HG02885 (cell line): ENCODE data around the gene ANKZF1.
"Not testable (repeated sequence)": the region's sequence is repeated elsewhere in the genome, so short reads cannot be mapped to it uniquely, and the experiment has no call there.

Experiments used
- ATAC-seq: cut with Tn5 transposase; IDR thresholded peaks from one replicate; pipeline ENCODE4 v1.9.1; 2021; ENCODE audit warnings: mild to moderate bottlenecking; ENCODE audit not compliant: unreplicated experiment, poor library complexity

ANKZF1 gene

GRCh38 chr2:219252900-219253752 lies 23.5 kb downstream of the ANKZF1 start, which contains the start of gene TUBA4B:
Gene TUBA4B, plus strand, starts transcription at chr2:219253243. Its CDS starts 165 bp downstream, at chr2:219253408.
- ATAC-seq = no peak

- peak; percentile 67 for ATAC-seq
Observed at GRCh38 chr2:219253753-219254589, 24.4 kb downstream of the ANKZF1 start, which contains the start of gene TUBA4A. Gene TUBA4A, minus strand, starts transcription at chr2:219253918. Its CDS starts 60 bp downstream, at chr2:219253858.

GRCh38 chr2:219254590-219255201 lies 25.1 kb downstream of the ANKZF1 start:
- ATAC-seq = peak; percentile 28

GRCh38 chr2:219258942-219259341 lies 29.3 kb downstream of the ANKZF1 start:
- ATAC-seq = not testable (repeated sequence)

GRCh38 chr2:219261024-219261855 lies 31.6 kb downstream of the ANKZF1 start:
- no peak for ATAC-seq

- no peak for ATAC-seq
Observed at GRCh38 chr2:219266232-219266631, 36.6 kb downstream of the ANKZF1 start.

GRCh38 chr2:219266886-219267285 lies 37.3 kb downstream of the ANKZF1 start:
- no peak for ATAC-seq

GRCh38 chr2:219268294-219268693 lies 38.7 kb downstream of the ANKZF1 start:
- ATAC-seq = no peak

GRCh38 chr2:219269362-219270054 lies 39.9 kb downstream of the ANKZF1 start:
- no peak for ATAC-seq

- no peak for ATAC-seq
Observed at GRCh38 chr2:219270055-219270372, 40.4 kb downstream of the ANKZF1 start.

- no peak for ATAC-seq
Observed at GRCh38 chr2:219271021-219271420, 41.4 kb downstream of the ANKZF1 start.

GRCh38 chr2:219272356-219272755 lies 42.8 kb downstream of the ANKZF1 start:
- ATAC-seq = no peak

- no peak for ATAC-seq
Observed at GRCh38 chr2:219272995-219273394, 43.4 kb downstream of the ANKZF1 start.

GRCh38 chr2:219273937-219274336 lies 44.3 kb downstream of the ANKZF1 start:
- ATAC-seq = no peak

GRCh38 chr2:219274361-219274921 lies 44.8 kb downstream of the ANKZF1 start:
- ATAC-seq = no peak

GRCh38 chr2:219277703-219278654 lies 48.4 kb downstream of the ANKZF1 start:
- ATAC-seq = peak; percentile 33

GRCh38 chr2:219278655-219279150 lies 49.1 kb downstream of the ANKZF1 start:
- ATAC-seq = no peak
